NCI-H82 treated with DMSO at 0.1 percent for 48 hours (cell line): Measurements from ENCODE around the gene SNRPD1.
"Not testable (repeated sequence)": the region's sequence is repeated elsewhere in the genome, so short reads cannot be mapped to it uniquely, and the experiment has no call there.

Experiments
- DNase-seq: peaks from one replicate; lab custom pipeline; 2025; ENCODE audit not compliant: unreplicated experiment; lab: John Stamatoyannopoulos, UW

SNRPD1 gene

GRCh38 chr18:21612125-21613039 lies at the start of gene SNRPD1:
SNRPD1 (plus strand) TSS chr18:21612314; CDS start chr18:21612430, 116 bp downstream.
- DNase-seq: peak; percentile 68

- no peak for DNase-seq
These were observed 40.3 kb upstream of the SNRPD1 start for GRCh38 chr18:21571772-21572171.

GRCh38 chr18:21575656-21576055 lies 36.5 kb upstream of the SNRPD1 start:
- no peak for DNase-seq

GRCh38 chr18:21584391-21584790 lies 27.7 kb upstream of the SNRPD1 start:
- no peak for DNase-seq

GRCh38 chr18:21592361-21592760 lies 19.8 kb upstream of the SNRPD1 start:
- not testable (repeated sequence) for DNase-seq

- DNase-seq: no peak
These were observed 18.4 kb upstream of the SNRPD1 start for GRCh38 chr18:21593540-21594257.

- no peak for DNase-seq
These were observed 14.5 kb upstream of the SNRPD1 start for GRCh38 chr18:21597620-21598019.

- DNase-seq: no peak
These were observed 13.2 kb upstream of the SNRPD1 start for GRCh38 chr18:21598726-21599584.

- DNase-seq: no peak
These were observed 12.3 kb upstream of the SNRPD1 start for GRCh38 chr18:21599585-21600525.

- peak; percentile 93 for DNase-seq
These were observed 11.3 kb upstream of the SNRPD1 start, which contains the start of gene ESCO1 for GRCh38 chr18:21600526-21601410. ESCO1 (minus strand) TSS chr18:21600704; CDS start chr18:21574843, 25,861 bp downstream.

- DNase-seq: no peak
These were observed 9.9 kb upstream of the SNRPD1 start for GRCh38 chr18:21602299-21602587.

- no peak for DNase-seq
These were observed 7.4 kb upstream of the SNRPD1 start for GRCh38 chr18:21604671-21605070.

GRCh38 chr18:21605213-21605612 lies 6.9 kb upstream of the SNRPD1 start:
- DNase-seq: no peak

- not testable (repeated sequence) for DNase-seq
These were observed 551 bp upstream of the SNRPD1 start for GRCh38 chr18:21611401-21612124.

GRCh38 chr18:21621640-21622039 lies 9.5 kb downstream of the SNRPD1 start:
- not testable (repeated sequence) for DNase-seq

- no peak for DNase-seq
These were observed 17.1 kb downstream of the SNRPD1 start for GRCh38 chr18:21629089-21629832.

- no peak for DNase-seq
These were observed 20.3 kb downstream of the SNRPD1 start for GRCh38 chr18:21632393-21632792.
